NB4 (cell line): ENCODE data around the gene CXCL8.

Experiments used
- CTCF ChIP-seq: IDR thresholded peaks from one replicate; pipeline ENCODE4 v1.5.1; 2012; ENCODE audit warnings: low read depth, low read length
- MAX ChIP-seq: IDR thresholded peaks from 2 replicates; pipeline ENCODE4 v1.6.1; 2011; ENCODE audit warnings: low read depth, low read length

GRCh38 chr4:73707918-73708577 lies 32.3 kb upstream of the CXCL8 start:
- TF ChIP-seq CTCF (no peak), MAX (no peak)
